Omental fat pad (tissue), 4 donors: ENCODE measurements around the gene ACBD5. TPM values are rescaled to one million over a fixed set of nuclear protein-coding genes. Genes with fewer than 3 reads are reported as not detected.
"Not testable (repeated sequence)": the region's sequence is repeated elsewhere in the genome, so short reads cannot be mapped to it uniquely, and the experiment has no call there.

ENCODE experiments used
- ATAC-seq: fragments of 150-250 bp; one replicate; pipeline ENCODE4 v1.9.1; 2016; ENCODE audit warnings: mild to moderate bottlenecking, moderate library complexity; ENCODE audit not compliant: low FRiP score
- DNase-seq: peaks from one replicate; pipeline ENCODE4 v3.0.0-alpha.2; 2019; ENCODE audit warnings: low spot score
- total RNA-seq, 4 donors: library from RNA; depleted of rRNA; stranded (reverse); fragments of >200 nt; gene quantifications; one replicate each; pipeline ENCODE4 v1.1.0, GENCODE V29; 2016
- TF ChIP-seq, protein P1 (sequence below), 3 donors: fragments of 450-650 bp; IDR thresholded peaks; one replicate each; pipeline ENCODE4 v1.5.1; 2016 to 2017; ENCODE audit warnings: antibody characterized with exemption in 3 of 3, mild to moderate bottlenecking in 3 of 3, moderate library complexity in 2 of 3

ACBD5 gene
- 10 to 100 TPM; 13.0 to 24.6 (median 19.2) TPM for total RNA-seq

- TF ChIP-seq, protein P1, sequence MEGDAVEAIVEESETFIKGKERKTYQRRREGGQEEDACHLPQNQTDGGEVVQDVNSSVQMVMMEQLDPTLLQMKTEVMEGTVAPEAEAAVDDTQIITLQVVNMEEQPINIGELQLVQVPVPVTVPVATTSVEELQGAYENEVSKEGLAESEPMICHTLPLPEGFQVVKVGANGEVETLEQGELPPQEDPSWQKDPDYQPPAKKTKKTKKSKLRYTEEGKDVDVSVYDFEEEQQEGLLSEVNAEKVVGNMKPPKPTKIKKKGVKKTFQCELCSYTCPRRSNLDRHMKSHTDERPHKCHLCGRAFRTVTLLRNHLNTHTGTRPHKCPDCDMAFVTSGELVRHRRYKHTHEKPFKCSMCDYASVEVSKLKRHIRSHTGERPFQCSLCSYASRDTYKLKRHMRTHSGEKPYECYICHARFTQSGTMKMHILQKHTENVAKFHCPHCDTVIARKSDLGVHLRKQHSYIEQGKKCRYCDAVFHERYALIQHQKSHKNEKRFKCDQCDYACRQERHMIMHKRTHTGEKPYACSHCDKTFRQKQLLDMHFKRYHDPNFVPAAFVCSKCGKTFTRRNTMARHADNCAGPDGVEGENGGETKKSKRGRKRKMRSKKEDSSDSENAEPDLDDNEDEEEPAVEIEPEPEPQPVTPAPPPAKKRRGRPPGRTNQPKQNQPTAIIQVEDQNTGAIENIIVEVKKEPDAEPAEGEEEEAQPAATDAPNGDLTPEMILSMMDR (IDR thresholded peaks at IDR 0.05), result no peak
- ATAC-seq, result peak; percentile 75
These were observed at the start of gene ACBD5 for GRCh38 chr10:27240212-27241009. Gene ACBD5 (minus strand): TSS chr10:27240797. CDS start chr10:27240688, 109 bp downstream.

DNA sequence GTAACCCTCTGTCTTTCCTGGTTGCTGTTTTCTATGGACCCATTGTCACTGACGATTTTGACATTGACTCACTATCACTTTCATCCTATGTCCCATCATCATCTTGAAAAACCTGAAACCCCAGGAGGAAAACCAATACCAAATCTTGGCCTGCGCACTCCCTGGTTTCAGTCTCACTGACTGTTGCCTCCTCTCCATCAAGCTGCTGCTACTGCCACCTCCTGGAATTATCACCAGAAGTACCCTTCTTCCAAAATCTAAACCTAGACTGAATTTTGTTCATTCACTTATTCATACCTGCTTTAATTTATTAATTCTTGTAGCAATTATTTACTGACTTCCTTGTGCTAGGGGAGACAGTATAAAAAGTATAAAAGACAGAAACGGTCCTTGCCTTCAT is 44.5 kb upstream of the ACBD5 start:
- DNase-seq (no peak), ATAC-seq (no peak)
- TF ChIP-seq, protein P1 (IDR thresholded peaks at IDR 0.05), result no peak

More at GRCh38 chr10:27240212-27241009, at the start of gene ACBD5:
- DNase-seq, result peak; percentile 62

GRCh38 chr10:27276581-27276980 is 36.0 kb upstream of the ACBD5 start:
- TF ChIP-seq, protein P1 (IDR thresholded peaks at IDR 0.05), result no peak
- no peak for DNase-seq
- ATAC-seq, result no peak

GRCh38 chr10:27266025-27266424 is 25.4 kb upstream of the ACBD5 start:
- not testable (repeated sequence) for ATAC-seq, DNase-seq

GRCh38 chr10:27262788-27263187 is 22.2 kb upstream of the ACBD5 start:
- DNase-seq, ATAC-seq: not testable (repeated sequence)

- ATAC-seq, result peak; percentile 87
- TF ChIP-seq, protein P1 (IDR thresholded peaks at IDR 0.05), result no peak
These were observed 18.5 kb upstream of the ACBD5 start for GRCh38 chr10:27258838-27259812.

DNA sequence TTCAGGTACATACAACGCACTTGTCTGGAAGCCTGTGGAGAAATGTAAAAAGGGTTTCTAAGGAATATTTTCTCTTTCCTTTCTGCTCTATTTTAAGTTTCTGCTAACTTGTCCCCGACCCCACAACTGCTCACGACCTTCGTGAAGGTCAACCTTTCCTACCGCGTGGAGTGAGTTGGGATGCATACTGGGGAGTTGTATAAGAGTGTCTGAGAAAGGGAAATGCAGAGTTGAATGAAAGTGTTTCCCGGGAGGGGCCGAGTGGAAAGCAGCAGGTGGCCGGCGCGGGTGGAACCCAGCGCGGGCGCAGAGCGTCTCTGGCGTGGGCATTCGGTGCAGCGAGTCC is 17.9 kb upstream of the ACBD5 start:
- DNase-seq (no peak), ATAC-seq (no peak)
- TF ChIP-seq, protein P1 (IDR thresholded peaks at IDR 0.05), result no peak

More at GRCh38 chr10:27258838-27259812, 18.5 kb upstream of the ACBD5 start:
- no peak for DNase-seq
